Keratinocyte (primary cell): ENCODE data around the gene PMEPA1.

Experiments
- CTCF ChIP-seq, 3 experiments: IDR thresholded peaks in 1 of 3; conservative IDR thresholded peaks in 1 of 3; optimal IDR thresholded peaks in 1 of 3; 2 replicates in 2 of 3; 3 replicates in 1 of 3; pipeline versions ENCODE3 to v1.5.1; 2011; ENCODE audit warnings: low read length in 3 of 3, mild to moderate bottlenecking in 3 of 3, moderate library complexity in 2 of 3, control low read depth in 1 of 3, inconsistent platforms in 1 of 3; ENCODE audit not compliant: insufficient read depth in 2 of 3; ENCODE audit errors: extremely low read depth in 1 of 3
- EZH2 ChIP-seq: IDR thresholded peaks from one replicate; pipeline ENCODE4 v1.6.1; 2012; ENCODE audit warnings: inconsistent platforms, mild to moderate bottlenecking, low read length, moderate library complexity

GRCh38 chr20:57713505-57713903 lies 3.7 kb upstream of the PMEPA1 start:
- TF ChIP-seq CTCF (optimal IDR thresholded peaks at IDR 0.05 in 1 of 3, IDR thresholded peaks at IDR 0.05 in 1 of 3, conservative IDR thresholded peaks at IDR 0.05 in 1 of 3; ENCODE audit: extremely low read depth in 1 of 3, insufficient read depth in 2 of 3, low read length in 3 of 3), result no peak
- TF ChIP-seq EZH2, result no peak
